Testis (tissue), 3 donors: ENCODE measurements around the gene GRK1. TPM values are rescaled to one million over a fixed set of nuclear protein-coding genes. Genes with fewer than 3 reads are reported as not detected.

Experiments used
- DNase-seq: peaks from one replicate; pipeline ENCODE4 v3.0.0-alpha.2; 2019
- H3K27ac ChIP-seq, 2 donors: fragments of 200-600 bp; sonication (generic); one replicate each; pipeline ENCODE4 v1.5.1; 2019
- H3K27me3 ChIP-seq: fragments of 200-600 bp; sonication (generic); one replicate; pipeline ENCODE4 v1.5.1; 2019
- H3K36me3 ChIP-seq: fragments of 200-600 bp; sonication (generic); one replicate; pipeline ENCODE4 v1.5.1; 2017; ENCODE audit warnings: low read depth; ENCODE audit errors: missing control alignments
- H3K4me1 ChIP-seq: fragments of 200-600 bp; sonication (generic); one replicate; pipeline ENCODE4 v1.5.1; 2019
- H3K4me3 ChIP-seq, 2 donors: fragments of 200-600 bp; sonication (generic); one replicate each; pipeline ENCODE4 v1.5.1; 2017 to 2019
- H3K9me3 ChIP-seq: fragments of 200-600 bp; sonication (generic); one replicate; pipeline ENCODE4 v1.5.1; 2017
- CTCF ChIP-seq, 3 experiments: fragments of 450-650 bp in 2 of 3; fragments of 200-600 bp in 1 of 3; sonication (generic) in 1 of 3; IDR thresholded peaks; one replicate each; pipeline ENCODE4 v1.5.1; 2016 to 2019; ENCODE audit warnings: antibody characterized with exemption in 3 of 3, mild to moderate bottlenecking in 2 of 3, moderate library complexity in 1 of 3
- POLR2A ChIP-seq: fragments of 450-650 bp; IDR thresholded peaks from one replicate; pipeline ENCODE4 v1.6.1; 2017; ENCODE audit warnings: antibody characterized with exemption, mild to moderate bottlenecking, moderate library complexity
- WGBS, 2 donors: methylation state at CpG; one replicate each; pipeline ENCODE4 v1.1.5; 2018; 5-methylcytosine and 5-hydroxymethylcytosine counted together
- intact Hi-C: fragments of 100-400 bp; cut with DNase I; formaldehyde crosslinking; loops from one replicate; pipeline ENCODE4 v1.15.1; 2023; ENCODE audit warnings: low total_unique reads
- polyA plus RNA-seq: library from polyadenylated mRNA; stranded (reverse); fragments of 350-450 nt; fragmentation: Illumina TruSeq; extraction: RNeasy Lipid Tissue Mini Kit (QIAGEN cat#74804); gene quantifications from one replicate; pipeline ENCODE4 v1.2.3, GENCODE V29; 2014; ENCODE audit warnings: low read depth, low replicate concordance; ENCODE audit not compliant: insufficient read depth
- total RNA-seq, 2 donors: library from RNA; depleted of rRNA; stranded (reverse); fragments of >200 nt; gene quantifications; one replicate each; pipeline ENCODE4 v1.2.3, GENCODE V29; 2016

GRK1 gene
- total and polyA plus RNA-seq, 3 donors from 2014 or later: 0.55 to 2.1 (median 0.87) TPM

- intact Hi-C loops: no loop called here
- Histone ChIP-seq H3K4me1 (no peaks in the 10 kb centered on the region), H3K9me3 (no peaks in the 10 kb centered on the region), H3K27me3 (no peaks in the 10 kb centered on the region), H3K27ac (no peak within 1 kb of the TSS), H3K36me3 (no peaks in the 10 kb centered on the region), H3K4me3 (no peak within 1 kb of the TSS)
- TF ChIP-seq POLR2A (no peak), CTCF (IDR thresholded peaks at IDR 0.05) (no peak)
- no peak for DNase-seq
- WGBS, 2 donors: 85% methylated on average over 47 of the region's 47 CpGs; no CpG with 5 or more reads in 1 of the 2 donors
Observed at GRCh38 chr13:113657851-113658741, 8.9 kb upstream of the GRK1 start, which contains the start of gene ATP4B. Gene ATP4B, minus strand, starts transcription at chr13:113658198. Its CDS starts 54 bp downstream, at chr13:113658144.

GRCh38 chr13:113658836-113659235 is 8.2 kb upstream of the GRK1 start:
- H3K27ac ChIP-seq: no peak overlapping the region
- no peaks in the 10 kb centered on the region for H3K36me3 ChIP-seq
- H3K4me3 ChIP-seq: no peak overlapping the region
- intact Hi-C loops: no loop called here
- no peaks in the 10 kb centered on the region for H3K9me3 ChIP-seq
- 82 to 100% methylated on average over 1 to 13 of the region's 14 CpGs for WGBS, 2 donors
- H3K4me1 ChIP-seq: no peaks in the 10 kb centered on the region
- no peak for DNase-seq
- TF ChIP-seq POLR2A (no peak), CTCF (IDR thresholded peaks at IDR 0.05) (no peak)
- H3K27me3 ChIP-seq: no peaks in the 10 kb centered on the region

DNA sequence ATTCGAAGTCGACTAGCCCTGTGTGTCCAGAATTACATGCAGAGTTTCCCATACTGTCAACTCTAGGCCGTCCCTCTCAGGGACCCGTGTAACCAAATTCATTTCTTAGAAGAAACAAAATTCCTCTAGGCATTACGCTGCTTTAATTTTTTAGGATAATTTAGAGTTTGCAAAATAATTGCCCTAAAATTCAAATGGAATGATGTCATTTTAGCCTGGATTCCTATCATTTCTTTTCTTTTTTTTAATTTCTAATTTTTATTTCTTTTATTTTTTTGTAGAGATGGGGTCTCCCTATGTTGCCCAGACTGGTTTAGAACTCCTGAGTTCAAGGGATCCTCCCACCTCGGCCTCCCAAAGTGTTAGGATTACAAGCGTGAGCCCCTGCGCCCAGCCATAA is 7.7 kb upstream of the GRK1 start:
- DNase-seq: no peak
- WGBS, 2 donors: 92 to 96% methylated on average over 8 of the region's 8 CpGs
- TF ChIP-seq CTCF (IDR thresholded peaks at IDR 0.05) (no peak), POLR2A (no peak)
- Histone ChIP-seq H3K4me3 (no peak overlapping the region), H3K4me1 (no peaks in the 10 kb centered on the region), H3K9me3 (no peaks in the 10 kb centered on the region), H3K36me3 (no peaks in the 10 kb centered on the region), H3K27ac (no peak overlapping the region), H3K27me3 (no peaks in the 10 kb centered on the region)
- intact Hi-C loops: no loop called here

DNA sequence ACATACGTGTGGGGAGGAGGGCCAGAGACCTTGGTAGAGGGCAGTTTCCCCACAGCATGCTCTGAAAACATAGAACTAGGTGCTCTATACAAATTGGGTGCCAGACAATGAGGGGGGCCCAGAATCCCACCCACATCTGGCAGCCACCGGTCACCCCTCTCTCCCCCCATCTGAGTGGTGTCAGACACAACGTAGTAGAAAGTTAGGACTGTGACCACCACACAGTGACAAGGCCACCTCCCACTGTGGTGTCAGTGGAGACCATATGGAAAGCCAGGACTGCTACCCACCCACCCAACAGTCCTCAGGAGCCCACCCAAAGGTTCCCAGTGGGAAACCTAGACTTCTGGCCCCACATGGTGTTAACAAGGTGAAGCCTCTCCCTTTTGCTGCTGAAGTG is 7.0 kb upstream of the GRK1 start:
- no peak for TF ChIP-seq CTCF (IDR thresholded peaks at IDR 0.05)
- no peak for TF ChIP-seq POLR2A

More for the DNA sequence above, 7.0 kb upstream of the GRK1 start:
- Histone ChIP-seq H3K36me3 (no peaks in the 10 kb centered on the region), H3K27me3 (no peaks in the 10 kb centered on the region), H3K27ac (no peak overlapping the region), H3K9me3 (no peaks in the 10 kb centered on the region), H3K4me1 (no peaks in the 10 kb centered on the region), H3K4me3 (no peak overlapping the region)
- intact Hi-C loops: no loop called here
- 75 to 81% methylated on average over 2 to 3 of the region's 3 CpGs for WGBS, 2 donors
- DNase-seq: no peak
